ENCODE results near the gene SPINT1. TPM values are rescaled to one million over a fixed set of nuclear protein-coding genes. Genes with fewer than 3 reads are reported as not detected.

SPINT1 gene
- total RNA-seq, 1 donor from 2014 or later: 217 TPM

GRCh38 chr15:40893733-40894680, 50.2 kb downstream of the SPINT1 start, which contains the start of gene VPS18:
TSS of gene VPS18 (plus strand) at chr15:40894450. CDS start at chr15:40894769, 319 bp downstream.
- Mint-ChIP-seq H3K9me3 (ENCODE audit: low read depth) (no peaks in the 10 kb centered on the region), H3K27me3 (peaks cover 3% of the 10 kb centered on the region), H3K4me3 (ENCODE audit: low read depth) (peak within 1 kb of the TSS; percentile 99), H3K27ac (peak within 1 kb of the TSS; percentile 98), H3K4me1 (ENCODE audit: low read depth) (peaks cover 11% of the 10 kb centered on the region), H3K36me3 (ENCODE audit: insufficient read depth) (peaks cover 11% of the 10 kb centered on the region)
- TF ChIP-seq, protein P1, sequence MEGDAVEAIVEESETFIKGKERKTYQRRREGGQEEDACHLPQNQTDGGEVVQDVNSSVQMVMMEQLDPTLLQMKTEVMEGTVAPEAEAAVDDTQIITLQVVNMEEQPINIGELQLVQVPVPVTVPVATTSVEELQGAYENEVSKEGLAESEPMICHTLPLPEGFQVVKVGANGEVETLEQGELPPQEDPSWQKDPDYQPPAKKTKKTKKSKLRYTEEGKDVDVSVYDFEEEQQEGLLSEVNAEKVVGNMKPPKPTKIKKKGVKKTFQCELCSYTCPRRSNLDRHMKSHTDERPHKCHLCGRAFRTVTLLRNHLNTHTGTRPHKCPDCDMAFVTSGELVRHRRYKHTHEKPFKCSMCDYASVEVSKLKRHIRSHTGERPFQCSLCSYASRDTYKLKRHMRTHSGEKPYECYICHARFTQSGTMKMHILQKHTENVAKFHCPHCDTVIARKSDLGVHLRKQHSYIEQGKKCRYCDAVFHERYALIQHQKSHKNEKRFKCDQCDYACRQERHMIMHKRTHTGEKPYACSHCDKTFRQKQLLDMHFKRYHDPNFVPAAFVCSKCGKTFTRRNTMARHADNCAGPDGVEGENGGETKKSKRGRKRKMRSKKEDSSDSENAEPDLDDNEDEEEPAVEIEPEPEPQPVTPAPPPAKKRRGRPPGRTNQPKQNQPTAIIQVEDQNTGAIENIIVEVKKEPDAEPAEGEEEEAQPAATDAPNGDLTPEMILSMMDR (IDR thresholded peaks at IDR 0.05; ENCODE audit: unreplicated experiment): peak; percentile 81
- DNase-seq (ENCODE audit: low spot score, unreplicated experiment): peak; percentile 99

GRCh38 chr15:40894681-40895448, 51.0 kb downstream of the SPINT1 start:
- DNase-seq (ENCODE audit: low spot score, unreplicated experiment): peak; percentile 44
- Mint-ChIP-seq H3K27ac (peak overlapping the region; percentile 98), H3K36me3 (ENCODE audit: insufficient read depth) (peaks cover 12% of the 10 kb centered on the region), H3K9me3 (ENCODE audit: low read depth) (no peaks in the 10 kb centered on the region), H3K4me3 (ENCODE audit: low read depth) (peak overlapping the region; percentile 99), H3K4me1 (ENCODE audit: low read depth) (peaks cover 11% of the 10 kb centered on the region), H3K27me3 (peaks cover 3% of the 10 kb centered on the region)
- TF ChIP-seq, protein P1 (IDR thresholded peaks at IDR 0.05; ENCODE audit: unreplicated experiment): peak; percentile 64

GRCh38 chr15:40899536-40900207, 55.8 kb downstream of the SPINT1 start:
- H3K27me3 Mint-ChIP-seq: no peaks in the 10 kb centered on the region
- H3K27ac Mint-ChIP-seq: no peak overlapping the region
- peaks cover 9% of the 10 kb centered on the region for H3K4me1 Mint-ChIP-seq (ENCODE audit: low read depth)
- H3K9me3 Mint-ChIP-seq (ENCODE audit: low read depth): no peaks in the 10 kb centered on the region
- TF ChIP-seq, protein P1 (IDR thresholded peaks at IDR 0.05; ENCODE audit: unreplicated experiment): no peak
- no peak for DNase-seq (ENCODE audit: low spot score, unreplicated experiment)
- H3K36me3 Mint-ChIP-seq (ENCODE audit: insufficient read depth): peaks cover 24% of the 10 kb centered on the region
- H3K4me3 Mint-ChIP-seq (ENCODE audit: low read depth): no peak overlapping the region

- no peak for DNase-seq (ENCODE audit: low spot score, unreplicated experiment)
- TF ChIP-seq, protein P1 (IDR thresholded peaks at IDR 0.05; ENCODE audit: unreplicated experiment): no peak
- peaks cover 24% of the 10 kb centered on the region for H3K36me3 Mint-ChIP-seq (ENCODE audit: insufficient read depth)
- no peak overlapping the region for H3K4me3 Mint-ChIP-seq (ENCODE audit: low read depth)
- peaks cover 3% of the 10 kb centered on the region for H3K4me1 Mint-ChIP-seq (ENCODE audit: low read depth)
- no peaks in the 10 kb centered on the region for H3K27me3 Mint-ChIP-seq
- H3K27ac Mint-ChIP-seq: no peak overlapping the region
- H3K9me3 Mint-ChIP-seq (ENCODE audit: low read depth): no peaks in the 10 kb centered on the region
These were observed 56.6 kb downstream of the SPINT1 start for GRCh38 chr15:40900256-40901052.

Measured in progenitor cell of endocrine pancreas (in vitro differentiated cells).